SK-MEL-5 (cell line): ENCODE data around the gene CAVIN1. TPM values are rescaled to one million over a fixed set of nuclear protein-coding genes. Genes with fewer than 3 reads are reported as not detected.
"Not testable (repeated sequence)": the region's sequence is repeated elsewhere in the genome, so short reads cannot be mapped to it uniquely, and the experiment has no call there.

Experiments used
- DNase-seq: peaks from one replicate; pipeline ENCODE4 v3.0.0-alpha.2; 2016; ENCODE audit warnings: low read depth, low spot score
- in situ Hi-C: cut with HindIII; loops from 2 replicates; pipeline ENCODE4 v1.10.0; 2016; ENCODE audit warnings: low sequenced_read_pairs, high pct_unique_total_duplicates, low pct_unique_long_range_greater_than_20kb
- small RNA-seq, 2 experiments: library from RNA; depleted of rRNA; stranded (forward); fragments of <200 nt; gene quantifications; one replicate each; pipeline ENCODE3, GENCODE V24; 2014
- total RNA-seq: library from RNA; depleted of rRNA; stranded (reverse); fragments of >200 nt; shearing (Covaris generic); gene quantifications from 2 replicates; pipeline ENCODE4 v1.2.3, GENCODE V29; 2014; rRNA removed

CAVIN1 gene
- total RNA-seq, 1 experiment from 2014 or later = 10.0 TPM

DNA sequence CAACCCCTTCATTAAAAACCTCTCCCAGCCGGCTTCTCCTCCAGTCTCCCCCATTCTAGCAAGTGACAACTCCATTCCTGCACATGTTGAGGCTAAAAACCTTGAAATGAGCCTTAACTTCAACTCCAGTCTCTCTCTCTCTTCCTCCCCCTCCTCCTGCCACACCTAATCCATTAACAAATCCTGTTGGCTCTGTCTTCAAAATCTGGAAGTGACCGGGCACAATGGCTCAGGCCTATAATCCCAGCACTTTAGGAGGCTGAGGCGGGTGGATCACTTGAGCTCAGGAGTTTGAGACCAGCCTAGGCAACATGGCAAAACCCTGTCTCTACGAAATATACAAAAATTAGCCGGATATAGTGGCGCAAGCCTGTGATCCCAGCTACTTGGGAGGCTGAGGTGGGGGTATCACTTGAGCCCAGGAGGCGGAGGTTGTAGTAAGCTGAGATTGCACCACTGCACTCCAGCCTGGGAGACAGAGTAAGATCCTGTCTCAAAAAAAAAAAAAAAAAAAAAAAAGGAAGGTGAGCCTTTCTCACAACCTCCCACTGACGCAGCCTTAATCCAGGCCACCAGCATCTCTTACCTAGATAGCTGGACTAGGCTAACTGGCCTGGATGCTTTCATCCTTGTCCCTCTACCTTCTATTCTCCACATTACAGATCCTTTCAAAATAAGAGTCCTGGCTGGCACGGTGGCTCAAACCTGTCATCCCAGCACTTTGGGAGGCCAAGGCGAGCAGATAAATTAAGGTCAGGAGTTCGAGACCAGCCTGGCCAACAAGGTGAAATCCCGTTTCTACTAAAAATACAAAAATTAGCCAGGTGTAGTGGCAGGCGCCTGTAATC, 56.7 kb downstream of the CAVIN1 start:
- DNase-seq, in situ Hi-C loops: not testable (repeated sequence)

DNA sequence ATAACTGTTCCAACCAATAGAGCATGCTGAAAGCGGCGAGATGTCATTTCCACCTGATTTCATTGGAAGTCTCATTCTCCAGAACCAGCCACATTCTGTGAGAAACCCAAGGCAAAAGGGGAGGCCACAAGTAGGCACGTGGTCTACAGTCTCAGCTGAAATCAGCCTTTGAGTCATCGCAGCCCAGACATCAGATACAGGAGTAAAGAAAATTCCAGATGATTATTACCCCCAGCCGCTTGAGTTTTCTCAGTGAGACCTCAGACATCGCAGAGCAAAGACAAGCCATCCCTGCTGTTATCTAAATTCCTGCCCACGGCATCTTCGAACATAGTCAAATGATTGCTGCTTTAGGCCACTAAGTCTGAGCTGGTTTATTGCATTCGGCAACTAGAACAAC, 57.9 kb downstream of the CAVIN1 start:
- DNase-seq = no peak
- in situ Hi-C loops = no loop called here

DNA sequence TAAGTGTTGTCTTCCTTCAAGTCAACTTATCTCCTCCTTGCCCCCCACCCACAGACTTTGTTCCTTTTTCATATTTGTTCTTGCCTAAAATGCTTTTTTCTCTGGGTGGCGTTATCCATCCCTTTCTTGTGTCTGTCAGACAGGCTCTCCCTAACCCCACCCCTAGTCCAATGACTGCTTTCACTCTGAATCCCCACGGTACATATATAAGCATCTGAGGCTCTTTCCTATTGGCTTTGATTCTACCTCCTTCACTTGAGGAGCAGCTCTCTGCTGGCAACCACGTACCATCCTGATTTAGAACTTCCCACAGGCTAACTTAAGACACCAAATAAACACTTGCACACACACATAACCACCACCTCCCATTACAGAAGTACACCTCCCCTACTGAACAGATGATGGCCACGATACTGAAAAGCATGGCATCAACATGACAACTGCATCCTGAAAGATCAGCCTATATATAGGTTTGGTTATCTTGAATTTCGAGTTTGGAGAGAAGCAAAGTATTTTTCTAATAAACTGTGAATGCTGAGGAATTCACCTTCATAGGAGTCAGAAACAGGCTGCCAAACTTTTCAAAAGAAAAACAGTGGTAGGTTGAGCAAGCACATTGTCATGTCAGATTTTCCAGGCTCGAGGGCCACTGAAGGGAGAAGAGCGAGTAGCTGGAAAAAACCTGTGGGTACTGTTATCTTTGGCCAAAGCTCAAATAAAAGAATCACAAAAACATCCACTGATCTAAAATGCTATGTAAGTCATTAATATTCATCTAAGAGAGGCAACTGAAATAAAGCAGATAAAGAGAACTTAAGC, 59.1 kb downstream of the CAVIN1 start:
- DNase-seq = no peak
- in situ Hi-C loops = no loop called here

DNA sequence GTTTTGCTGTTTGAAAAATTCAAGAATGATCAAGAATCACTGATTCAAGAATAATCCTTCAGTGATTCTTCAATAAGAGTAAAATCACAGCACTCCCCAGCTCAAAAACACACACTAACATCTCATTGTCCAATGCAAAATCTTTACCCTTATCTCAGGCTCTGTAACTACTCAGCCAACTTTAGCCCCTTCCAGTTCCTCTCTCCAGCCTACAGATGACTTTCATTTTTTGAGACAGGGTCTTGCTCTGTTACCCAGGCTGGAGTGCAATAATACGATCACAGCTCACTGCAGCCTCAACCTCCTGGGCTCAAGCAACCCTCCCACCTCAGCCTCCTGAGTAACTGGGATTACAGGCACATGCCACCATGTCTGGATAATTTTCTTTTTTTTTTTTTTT, 59.8 kb downstream of the CAVIN1 start:
- no peak for DNase-seq
- in situ Hi-C loops = no loop called here

DNA sequence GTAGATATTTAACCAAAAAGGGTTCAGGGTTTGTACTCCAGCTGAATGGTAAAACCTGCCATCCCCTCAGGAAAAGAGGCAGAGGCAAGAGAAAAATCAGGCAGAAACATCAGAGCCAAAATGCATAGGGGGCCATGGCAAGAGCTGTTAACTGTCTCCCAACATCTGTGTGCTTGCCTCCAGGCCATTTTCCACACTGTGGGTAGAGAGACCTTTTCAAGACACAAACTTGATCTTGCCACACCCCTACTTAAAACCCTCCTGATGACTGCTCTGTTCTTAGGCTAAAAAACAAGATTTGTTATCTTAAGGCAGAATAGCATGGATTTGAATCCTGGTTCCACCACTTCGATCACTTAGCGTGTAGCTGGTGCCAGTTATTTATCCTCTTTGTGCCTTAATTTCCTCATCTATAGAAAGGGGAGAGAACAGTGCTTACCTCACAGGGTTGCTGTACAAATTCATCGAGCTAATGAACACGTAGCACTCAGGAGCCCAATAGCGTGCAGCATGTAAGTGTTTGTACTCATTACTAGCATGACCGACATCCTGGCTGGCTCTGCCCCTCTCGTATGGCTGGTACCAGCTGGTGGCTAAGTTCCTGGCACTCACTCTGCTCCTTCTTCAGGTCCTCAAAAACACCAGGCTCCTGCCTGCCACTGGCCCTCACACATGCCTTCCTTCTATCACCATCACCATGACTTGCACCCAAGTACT, 60.7 kb downstream of the CAVIN1 start:
- peak; percentile 41 for DNase-seq
- in situ Hi-C loops = no loop called here

DNA sequence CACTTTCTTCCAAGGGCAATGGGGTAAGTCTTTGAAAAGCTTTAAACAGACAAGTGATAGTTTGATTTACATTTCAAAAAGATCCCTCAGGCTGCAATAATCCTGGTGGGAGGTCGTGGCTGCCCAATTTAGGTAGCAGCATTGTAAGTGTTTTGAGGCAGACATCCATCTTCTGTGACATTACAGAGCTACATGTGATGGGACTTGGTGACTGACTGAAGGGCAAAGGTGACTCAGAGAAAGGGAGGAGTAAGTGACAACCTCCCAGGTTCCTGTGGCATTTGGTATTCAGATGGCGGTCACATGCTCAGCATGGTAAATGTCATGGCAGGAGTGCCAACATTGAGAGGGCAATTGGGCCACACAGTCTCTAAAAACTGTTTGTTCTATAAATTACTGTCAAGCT, 61.3 kb downstream of the CAVIN1 start:
- DNase-seq = peak; percentile 46
- in situ Hi-C loops = no loop called here

DNA sequence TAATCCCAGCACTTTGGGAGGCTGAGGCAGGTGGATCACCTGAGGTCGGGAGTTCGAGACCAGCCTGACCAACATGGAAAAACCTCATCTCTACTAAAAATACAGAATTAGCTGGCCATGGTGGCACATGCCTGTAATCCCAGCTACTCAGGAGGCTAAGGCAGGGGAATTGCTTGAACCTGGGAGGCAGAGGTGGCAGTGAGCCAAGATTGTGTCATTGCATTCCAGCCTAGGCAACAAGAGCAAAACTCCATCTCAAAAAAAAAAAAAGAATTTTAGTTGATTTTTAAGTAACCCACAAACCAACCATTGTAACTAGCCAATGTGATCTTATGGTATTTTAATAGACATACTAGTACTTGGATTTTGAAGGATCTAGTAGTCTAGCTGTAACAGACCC, 62.7 kb downstream of the CAVIN1 start:
- in situ Hi-C loops, DNase-seq: not testable (repeated sequence)

DNA sequence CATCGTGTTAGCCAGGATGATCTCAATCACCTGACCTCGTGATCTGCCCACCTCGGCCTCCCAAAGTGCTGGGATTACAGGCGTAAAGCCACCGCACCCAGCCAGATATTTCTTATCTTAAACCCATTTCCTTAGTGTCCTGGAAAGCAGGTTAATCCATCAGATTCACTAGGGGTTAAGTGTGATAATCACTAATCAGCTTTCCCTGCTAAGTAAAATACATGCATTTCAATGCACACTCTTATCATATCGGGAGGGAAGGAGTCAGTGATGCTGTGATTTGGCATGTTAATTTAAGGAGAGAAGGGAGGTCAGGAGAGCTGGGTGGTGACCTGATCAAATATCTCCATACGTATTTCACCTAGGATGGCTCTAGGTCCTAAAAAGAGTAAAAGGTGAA, 63.9 kb downstream of the CAVIN1 start:
- no peak for DNase-seq
- in situ Hi-C loops = no loop called here

DNA sequence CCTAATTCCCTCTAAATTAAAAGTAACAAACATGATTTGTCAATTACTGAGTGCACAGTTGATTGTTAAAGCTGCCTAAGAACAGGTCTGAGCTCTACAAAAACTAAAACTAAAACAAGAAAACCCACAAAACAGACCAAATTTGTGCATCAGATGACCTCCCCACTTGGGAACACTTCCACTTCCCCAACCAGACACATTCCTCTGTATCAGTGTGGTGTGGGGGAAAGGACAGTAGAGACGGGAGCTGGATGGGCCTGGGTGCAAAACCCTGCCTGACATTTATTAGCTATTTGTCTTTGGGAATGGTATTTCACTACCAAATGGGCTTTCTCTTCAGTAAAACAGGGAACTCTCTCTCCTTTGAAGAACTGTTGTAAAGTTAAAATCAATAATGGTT, 64.6 kb downstream of the CAVIN1 start:
- in situ Hi-C loops = no loop called here

DNA sequence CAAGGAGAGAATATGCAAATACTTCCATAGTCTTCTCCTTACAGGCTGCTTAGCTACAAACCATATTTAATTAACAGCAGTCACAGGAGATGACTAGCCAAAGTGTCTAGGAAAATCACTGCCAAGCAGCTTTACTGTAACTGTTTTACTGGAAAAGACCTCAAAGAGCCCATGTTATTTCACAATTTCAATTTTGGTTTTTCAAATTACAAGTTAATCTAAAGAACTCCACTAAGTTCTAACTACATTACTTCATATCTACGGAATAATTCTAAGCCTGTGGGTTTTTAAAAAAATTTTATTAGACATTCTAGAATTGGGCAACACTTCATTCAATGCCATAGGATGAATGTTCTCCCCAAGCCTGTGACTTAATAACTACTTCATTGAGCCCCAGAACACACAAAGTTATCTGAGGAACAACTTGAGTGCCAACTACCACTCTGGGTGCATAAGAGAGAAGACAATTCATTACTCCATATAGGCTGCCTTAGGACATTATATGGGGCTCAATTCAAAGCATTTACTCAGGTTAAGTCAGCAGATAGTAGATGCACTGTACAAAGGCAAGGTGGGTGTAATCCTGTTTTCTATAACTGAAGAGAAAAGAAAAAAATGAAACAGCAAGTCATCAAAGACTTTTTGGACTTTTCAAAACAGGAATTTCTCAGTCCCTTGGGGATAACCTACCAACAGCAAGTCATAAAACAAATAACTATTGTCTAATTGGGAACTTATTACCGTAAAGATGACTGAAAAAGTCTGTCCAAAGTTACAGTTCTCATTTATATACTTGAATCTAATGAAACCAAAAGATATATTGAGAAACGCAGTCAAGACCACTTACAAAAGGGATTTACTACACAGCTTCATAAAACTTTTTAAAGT, 67.9 kb downstream of the CAVIN1 start:
- DNase-seq = peak; percentile 42
- in situ Hi-C loops = no loop called here

More for the DNA sequence above, 64.6 kb downstream of the CAVIN1 start:
- DNase-seq = no peak

Small RNA genes lying within 50 kb of the gene (small RNA-seq; reads per million reads assigned to genes)
- 0 reads per million in 2 experiments for gene RNU7-97P

Other genes with a start within 250 kb of the CAVIN1 start
- gene KCNH4, start 242.1 kb downstream of the CAVIN1 start, total RNA-seq = 0.18 and 0.24 TPM in 2 replicates
- not detected in 2 replicates for gene HCRT, start 237.8 kb downstream of the CAVIN1 start, total RNA-seq
- 24.7 and 28.4 TPM in 2 replicates for gene GHDC, start 228.8 kb downstream of the CAVIN1 start, total RNA-seq
- 33.4 and 37.2 TPM in 2 replicates for gene STAT5B, start 146.9 kb downstream of the CAVIN1 start, total RNA-seq
- gene STAT5A, start 134.8 kb downstream of the CAVIN1 start, total RNA-seq = 2.9 and 3.5 TPM in 2 replicates
- gene STAT3, start 34.8 kb downstream of the CAVIN1 start, total RNA-seq = 99.5 and 103 TPM in 2 replicates
- gene ATP6V0A1, start 35.6 kb upstream of the CAVIN1 start, total RNA-seq = 59.0 and 67.2 TPM in 2 replicates
- gene NAGLU, start 113.0 kb upstream of the CAVIN1 start, total RNA-seq = 75.8 and 91.8 TPM in 2 replicates
- 0.82 and 0.88 TPM in 2 replicates for gene HSD17B1, start 129.7 kb upstream of the CAVIN1 start, total RNA-seq
- 23.6 and 27.6 TPM in 2 replicates for gene COASY, start 138.9 kb upstream of the CAVIN1 start, total RNA-seq
- gene MLX, start 143.8 kb upstream of the CAVIN1 start, total RNA-seq = 44.6 and 50.6 TPM in 2 replicates
- 8.0 and 8.5 TPM in 2 replicates for gene PSMC3IP, start 154.5 kb upstream of the CAVIN1 start, total RNA-seq
- 55.6 and 56.3 TPM in 2 replicates for gene RETREG3, start 186.1 kb upstream of the CAVIN1 start, total RNA-seq
- gene TUBG1, start 186.4 kb upstream of the CAVIN1 start, total RNA-seq = 51.7 and 52.1 TPM in 2 replicates
- gene TUBG2, start 236.0 kb upstream of the CAVIN1 start, total RNA-seq = 8.7 and 9.9 TPM in 2 replicates